ENCODE results near the gene WNT9A. TPM values are rescaled to one million over a fixed set of nuclear protein-coding genes. Genes with fewer than 3 reads are reported as not detected.

WNT9A gene
- total RNA-seq, 1 experiment from 2014 or later, result not detected

GRCh38 chr1:227869851-227870305 is 77.9 kb downstream of the WNT9A start:
- Histone ChIP-seq H3K9me3 (ENCODE audit: low read length) (no peaks in the 10 kb centered on the region), H3K27me3 (ENCODE audit: low read length) (no peaks in the 10 kb centered on the region), H3K4me2 (ENCODE audit: low read depth, low read length, poor library complexity, severe bottlenecking) (no peak overlapping the region), H3K79me2 (ENCODE audit: low read length) (no peaks in the 10 kb centered on the region), H3K4me1 (ENCODE audit: low read length) (no peaks in the 10 kb centered on the region), H3K27ac (ENCODE audit: low read length) (no peak overlapping the region), H3K4me3 (ENCODE audit: low read length) (no peak overlapping the region), H3K36me3 (ENCODE audit: insufficient read depth, low read length) (no peaks in the 10 kb centered on the region), H4K20me1 (ENCODE audit: insufficient read depth, low read depth, low read length) (no peaks in the 10 kb centered on the region), H3K9ac (ENCODE audit: low read length) (no peak overlapping the region), H2AFZ (ENCODE audit: low read length) (no peak overlapping the region), H3K9me2 (replicated peaks; ENCODE audit: insufficient read depth, low read length) (no peaks in the 10 kb centered on the region)
- DNase-seq, result no peak

- H3K9me3 ChIP-seq (ENCODE audit: low read length), result no peaks in the 10 kb centered on the region
- no peak overlapping the region for H3K9ac ChIP-seq (ENCODE audit: low read length)
- H2AFZ ChIP-seq (ENCODE audit: low read length), result no peak overlapping the region
- no peaks in the 10 kb centered on the region for H3K4me1 ChIP-seq (ENCODE audit: low read length)
- no peak overlapping the region for H3K27ac ChIP-seq (ENCODE audit: low read length)
- no peaks in the 10 kb centered on the region for H4K20me1 ChIP-seq (ENCODE audit: insufficient read depth, low read depth, low read length)
- DNase-seq, result no peak
- H3K27me3 ChIP-seq (ENCODE audit: low read length), result no peaks in the 10 kb centered on the region
- H3K9me2 ChIP-seq (replicated peaks; ENCODE audit: insufficient read depth, low read length), result no peaks in the 10 kb centered on the region
- H3K4me2 ChIP-seq (ENCODE audit: low read depth, low read length, poor library complexity, severe bottlenecking), result no peak overlapping the region
- H3K36me3 ChIP-seq (ENCODE audit: insufficient read depth, low read length), result no peaks in the 10 kb centered on the region
- no peaks in the 10 kb centered on the region for H3K79me2 ChIP-seq (ENCODE audit: low read length)
- H3K4me3 ChIP-seq (ENCODE audit: low read length), result no peak overlapping the region
Measured at GRCh38 chr1:227869279-227869842, 78.4 kb downstream of the WNT9A start.

Small RNA genes within 50 kb of the gene (small RNA-seq; reads per million reads assigned to genes)
- gene MIR5008, result not detected
- gene SEPT14P17, result not detected

Other genes with a start within 250 kb of the WNT9A start
- 25.3 and 40.0 TPM in 2 replicates for gene JMJD4, start 212.6 kb downstream of the WNT9A start, total RNA-seq (2014; rRNA removed; shearing (Covaris generic); ENCODE audit: low replicate concordance)
- gene SNAP47, start 212.5 kb downstream of the WNT9A start, total RNA-seq (2014; rRNA removed; shearing (Covaris generic); ENCODE audit: low replicate concordance), result 15.3 and 27.1 TPM in 2 replicates
- not detected in 2 replicates for gene PRSS38, start 132.3 kb downstream of the WNT9A start, total RNA-seq (2014; rRNA removed; shearing (Covaris generic); ENCODE audit: low replicate concordance)
- gene WNT3A, start 59.1 kb upstream of the WNT9A start, total RNA-seq (2014; rRNA removed; shearing (Covaris generic); ENCODE audit: low replicate concordance), result not detected in 2 replicates
- gene ARF1, start 134.8 kb upstream of the WNT9A start, total RNA-seq (2014; rRNA removed; shearing (Covaris generic); ENCODE audit: low replicate concordance), result 107 and 139 TPM in 2 replicates
- 10.4 and 24.7 TPM in 2 replicates for gene C1orf35, start 155.4 kb upstream of the WNT9A start, total RNA-seq (2014; rRNA removed; shearing (Covaris generic); ENCODE audit: low replicate concordance)
- 76.6 and 79.2 TPM in 2 replicates for gene MRPL55, start 161.4 kb upstream of the WNT9A start, total RNA-seq (2014; rRNA removed; shearing (Covaris generic); ENCODE audit: low replicate concordance)
- 74.4 and 203 TPM in 2 replicates for gene GUK1, start 192.3 kb upstream of the WNT9A start, total RNA-seq (2014; rRNA removed; shearing (Covaris generic); ENCODE audit: low replicate concordance)
- 0.69 TPM in 1 of 2 replicates, not detected in the other for gene GJC2, start 202.0 kb upstream of the WNT9A start, total RNA-seq (2014; rRNA removed; shearing (Covaris generic); ENCODE audit: low replicate concordance)
- gene IBA57, start 217.9 kb upstream of the WNT9A start, total RNA-seq (2014; rRNA removed; shearing (Covaris generic); ENCODE audit: low replicate concordance), result 3.2 and 3.6 TPM in 2 replicates

All from Karpas-422 (cell line).